ENCODE results near the gene GPR161. TPM values are rescaled to one million over a fixed set of nuclear protein-coding genes. Genes with fewer than 3 reads are reported as not detected.
"Not testable (repeated sequence)": the region's sequence is repeated elsewhere in the genome, so short reads cannot be mapped to it uniquely, and the experiment has no call there.

Gene GPR161
- 10 to 100 TPM in 10 of 12 donors, 1 to 10 TPM in 1, not detected in 1; 9.8 to 17.6 (median 13.0) TPM for polyA plus RNA-seq (ENCODE audit: insufficient read length in 12 of 12)
- long read RNA-seq, donor 1, partial matches to known transcripts: 0 of 1 reads
- long read RNA-seq, donor 1, other reads (novel, unspliced or antisense): 0 of 1 reads
- long read RNA-seq, donor 2, partial matches to known transcripts: 8 of 8 reads
- long read RNA-seq, donor 2, other reads (novel, unspliced or antisense): 0 of 8 reads
- long read RNA-seq, donor 3: 0 reads
- long read RNA-seq, donor 4: 0 reads
- long read RNA-seq, donor 5: 0 reads
- long read RNA-seq, donor 6: 0 reads
- long read RNA-seq, donor 7: 0 reads
- long read RNA-seq, donor 8: 0 reads
- long read RNA-seq, donor 9: 0 reads
- long read RNA-seq, donor 10, partial matches to known transcripts: 0 of 1 reads
- long read RNA-seq, donor 10, other reads (novel, unspliced or antisense): 0 of 1 reads
- long read RNA-seq, donor 11: 0 reads

DNA sequence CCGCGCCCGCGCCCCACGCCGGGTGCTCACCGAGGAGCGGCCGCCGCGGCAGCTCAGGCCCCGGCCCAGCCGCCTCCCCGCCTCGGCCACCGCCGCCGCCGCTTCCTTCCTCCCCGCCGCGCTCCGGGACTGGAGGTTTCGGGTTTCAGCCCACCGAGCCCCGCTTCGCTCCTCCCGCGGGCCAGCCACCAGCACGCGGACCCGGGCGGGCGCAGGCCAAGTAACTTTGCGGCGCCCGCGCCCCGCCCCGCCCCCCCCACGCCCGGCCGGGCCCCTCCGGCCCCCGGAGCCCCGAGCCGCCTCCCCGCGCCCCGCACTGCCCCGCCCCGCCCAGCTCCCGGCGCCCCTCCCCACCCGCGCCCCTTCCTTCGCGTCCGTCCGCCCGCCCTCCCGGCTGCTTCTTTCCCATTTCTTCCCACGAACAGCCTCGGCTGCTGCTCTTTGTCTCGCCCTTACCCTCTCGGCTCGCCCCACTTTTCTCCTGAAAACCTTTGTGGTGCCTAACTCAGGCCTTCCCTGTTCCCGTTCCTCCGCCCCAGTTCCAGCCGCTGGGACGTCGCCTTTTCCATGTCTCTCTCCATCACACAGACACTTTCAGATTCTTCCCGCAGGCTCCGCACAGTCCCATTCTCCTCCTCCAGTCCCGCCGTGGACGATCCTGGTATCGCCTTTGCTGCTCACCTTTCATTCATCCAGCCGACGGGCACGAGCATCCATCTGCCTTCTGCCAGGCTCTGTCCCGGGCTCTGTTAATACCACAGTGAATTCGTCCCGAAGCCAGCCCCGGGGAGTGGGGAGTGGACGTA is at the start of gene GPR161:
Gene GPR161, minus strand, starts transcription at position 222 of the 806 bp plus-strand sequence. CDS start 32,080 bp downstream, outside the sequence.
- peak; percentile 57 for DNase-seq

GRCh38 chr1:168181063-168181720 is 44.5 kb upstream of the GPR161 start:
- DNase-seq: not testable (repeated sequence)

GRCh38 chr1:168180148-168180524 is 43.4 kb upstream of the GPR161 start:
- DNase-seq: no peak

- DNase-seq: peak; percentile 17
These were observed 42.9 kb upstream of the GPR161 start for GRCh38 chr1:168179438-168180147.

DNA sequence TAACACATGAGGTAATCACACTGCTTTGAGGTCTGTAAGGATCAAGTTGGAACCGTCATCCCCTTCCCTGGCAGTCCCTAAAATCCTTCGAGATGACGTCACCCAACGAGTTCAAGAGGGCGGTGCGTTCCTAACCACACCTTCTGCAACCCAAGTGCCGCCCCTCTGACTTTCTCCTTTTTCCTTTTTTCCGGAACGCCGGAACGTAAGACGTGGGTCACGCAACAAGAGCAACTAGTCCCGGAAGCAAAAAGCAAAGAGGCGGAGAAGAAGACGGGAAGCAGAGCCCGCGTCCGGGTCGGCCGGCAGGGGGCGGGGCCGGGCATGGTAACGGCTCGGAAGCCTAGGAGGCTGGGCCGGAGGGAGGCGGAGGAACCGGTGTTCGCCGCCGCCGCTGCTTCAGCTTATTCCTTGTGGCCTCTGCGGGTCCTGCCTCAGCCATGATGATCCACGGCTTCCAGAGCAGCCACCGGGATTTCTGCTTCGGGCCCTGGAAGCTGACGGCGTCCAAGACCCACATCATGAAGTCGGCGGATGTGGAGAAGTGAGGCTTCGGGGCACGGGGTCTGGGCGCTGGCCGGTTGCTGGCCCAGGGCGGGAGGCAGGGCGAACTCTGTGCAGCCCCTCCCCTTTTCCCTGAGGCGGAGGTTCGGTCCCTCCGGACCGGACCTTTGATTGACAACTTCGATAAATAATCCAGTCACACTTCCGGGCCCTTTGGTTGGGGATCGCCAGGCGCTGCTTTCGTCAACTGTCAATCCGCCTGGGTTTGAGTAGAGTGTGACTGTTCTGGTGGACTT is 42.1 kb upstream of the GPR161 start, which contains the start of gene TIPRL:
Gene TIPRL, plus strand, starts transcription at position 325 of the 800 bp plus-strand sequence. Its CDS starts 116 bp downstream, at position 441.
- peak; percentile 97 for DNase-seq

DNA sequence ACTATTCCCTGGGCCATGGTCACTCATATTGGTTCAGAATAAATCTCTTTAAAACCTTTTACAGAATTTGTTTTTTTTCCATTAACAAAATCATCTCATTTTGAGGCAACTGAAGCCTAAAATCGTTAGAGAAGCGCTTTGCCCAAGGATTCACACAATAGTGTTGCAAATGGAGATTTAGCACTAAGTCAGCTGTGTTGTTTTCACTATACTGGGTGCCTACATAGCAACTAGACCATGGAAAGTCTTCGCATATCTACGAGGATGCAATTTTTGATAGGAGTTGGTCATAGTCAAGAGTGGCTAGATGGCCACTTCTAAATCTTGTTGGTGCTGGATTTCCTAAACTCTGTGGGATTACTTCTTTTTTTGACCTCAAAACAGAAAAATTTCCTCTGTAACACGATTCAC is 41.5 kb upstream of the GPR161 start:
- DNase-seq: no peak

DNA sequence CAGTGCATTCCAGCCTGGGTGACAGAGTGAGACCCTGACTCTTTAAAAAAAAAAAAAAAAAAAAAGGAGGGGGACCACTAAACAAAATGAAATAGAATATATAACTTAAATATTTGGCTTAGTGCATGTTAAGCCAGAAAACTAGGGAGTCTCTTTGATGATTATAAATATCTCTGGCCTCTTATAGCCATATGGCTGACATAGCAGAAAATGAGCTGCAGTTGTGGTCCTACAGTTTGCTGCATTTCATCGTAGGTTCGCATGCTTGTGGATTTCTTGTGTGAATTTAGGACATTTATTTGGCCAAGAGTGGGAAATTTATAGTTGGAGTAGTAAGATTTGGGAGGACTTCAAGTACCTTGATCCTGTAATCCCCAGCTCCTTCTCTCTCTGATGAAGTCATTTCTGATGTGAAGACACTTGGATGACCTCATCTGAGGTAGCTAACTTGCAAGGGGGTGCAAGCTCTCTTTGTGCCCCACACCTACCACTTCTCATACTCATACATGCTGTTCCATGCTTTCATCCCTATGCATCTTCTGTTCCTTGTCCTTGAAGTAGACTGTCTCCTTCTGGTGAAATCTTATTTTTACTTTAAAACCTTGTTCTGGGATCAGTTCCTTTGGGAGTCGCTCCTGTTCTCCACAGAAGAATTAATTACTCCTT is 35.7 kb upstream of the GPR161 start:
- DNase-seq: no peak

GRCh38 chr1:168170564-168171508 is 34.1 kb upstream of the GPR161 start:
- no peak for DNase-seq

DNA sequence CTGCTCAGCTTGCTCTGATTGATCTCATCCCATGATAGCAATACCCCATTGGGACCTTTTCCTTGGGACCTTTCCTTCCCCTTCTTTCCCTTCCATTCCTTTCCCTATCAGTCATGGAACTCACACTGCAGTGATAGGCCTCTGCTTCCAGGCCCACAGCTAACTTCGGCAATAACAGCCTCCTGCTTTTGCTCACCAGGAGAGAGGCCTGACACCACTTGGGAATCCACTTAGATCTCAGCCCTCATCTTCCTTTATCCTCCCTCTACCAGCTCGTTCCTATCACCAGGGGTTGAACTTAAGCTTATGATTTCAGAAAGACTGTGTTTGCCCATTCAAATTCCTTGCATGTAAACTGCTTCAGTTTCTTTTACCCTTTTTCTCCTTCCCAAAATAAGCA is 31.1 kb upstream of the GPR161 start:
- no peak for DNase-seq

DNA sequence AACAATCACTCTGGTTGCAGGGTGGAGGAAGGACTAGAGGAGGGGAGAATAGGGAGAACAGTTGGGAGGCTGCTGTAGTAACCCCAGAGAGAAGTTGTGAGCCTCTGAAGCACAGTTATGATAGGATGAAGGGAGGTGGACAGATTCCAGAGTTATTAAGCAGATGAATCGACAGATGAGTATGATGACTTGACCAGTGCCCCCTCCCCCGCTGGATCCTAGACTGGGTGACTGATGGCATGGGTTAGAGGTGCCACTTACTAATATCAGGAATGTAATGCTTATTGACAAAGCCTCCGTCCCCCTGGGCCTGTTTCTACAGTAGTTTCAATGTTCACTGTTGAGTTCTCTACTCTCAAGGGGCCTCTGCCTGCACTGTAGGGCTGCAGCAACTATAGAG is 28.0 kb upstream of the GPR161 start:
- no peak for DNase-seq

DNA sequence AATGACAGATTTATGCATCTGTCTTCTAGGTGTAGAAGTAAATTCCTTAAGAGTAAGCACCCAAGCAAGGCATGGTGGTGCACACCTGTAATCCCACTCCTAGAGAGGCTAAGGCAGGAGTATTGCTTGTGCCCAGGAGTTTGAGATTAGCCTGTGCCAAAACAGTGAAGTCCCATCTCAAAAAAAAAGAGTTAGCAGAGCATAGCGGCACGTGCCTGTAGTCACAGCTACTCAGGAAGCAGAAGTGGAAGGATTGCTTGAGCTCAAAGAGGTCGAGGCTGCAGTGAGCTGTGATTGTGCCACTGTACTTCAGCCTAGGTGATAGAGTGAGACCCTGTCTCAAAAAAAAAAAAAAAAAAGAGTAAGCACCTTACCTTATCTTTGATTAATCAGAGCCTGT is 26.9 kb upstream of the GPR161 start:
- no peak for DNase-seq

- DNase-seq: no peak
These were observed 24.7 kb upstream of the GPR161 start for GRCh38 chr1:168161459-168161858.

- no peak for DNase-seq
These were observed 23.2 kb upstream of the GPR161 start for GRCh38 chr1:168159979-168160378.

DNA sequence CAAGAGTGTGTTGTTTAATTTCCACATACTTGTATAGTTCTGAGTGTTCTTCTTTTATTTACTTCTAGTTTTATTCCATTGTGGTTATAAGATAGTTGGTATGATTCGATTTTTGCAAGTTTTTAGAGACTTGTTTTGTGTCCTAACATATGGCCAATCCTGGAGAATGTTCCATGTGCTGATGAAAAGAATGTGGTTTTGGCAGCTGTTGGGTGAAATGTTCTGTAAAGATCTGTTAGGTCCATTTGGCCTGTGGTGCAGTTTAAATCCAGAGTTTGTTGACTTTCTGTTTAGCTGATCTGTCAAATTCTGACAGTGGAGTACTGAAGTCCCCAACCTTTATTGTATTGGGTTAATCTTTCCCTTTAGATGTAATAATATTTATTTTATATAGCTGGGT is 22.5 kb upstream of the GPR161 start:
- no peak for DNase-seq

GRCh38 chr1:168157638-168158037 is 20.9 kb upstream of the GPR161 start:
- no peak for DNase-seq

GRCh38 chr1:168155910-168156309 is 19.2 kb upstream of the GPR161 start:
- no peak for DNase-seq

DNA sequence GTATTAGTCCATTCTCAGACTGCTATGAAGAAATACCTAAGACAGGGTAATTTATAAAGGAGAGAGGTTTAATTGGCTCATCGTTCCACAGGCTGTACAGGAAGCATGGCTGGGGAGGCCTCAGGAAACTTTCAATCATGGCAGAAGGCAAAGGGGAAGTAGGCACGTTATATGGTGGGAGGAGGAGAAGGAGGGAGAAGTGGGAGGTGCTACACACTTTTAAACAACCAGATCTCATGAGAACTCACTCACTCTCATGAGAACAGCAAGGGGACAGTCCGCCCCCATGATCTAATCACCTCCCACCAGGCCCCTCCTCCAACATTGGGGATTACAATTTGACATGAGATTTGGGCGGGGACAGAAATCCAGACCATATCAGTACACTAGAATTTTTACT is 18.0 kb upstream of the GPR161 start:
- not testable (repeated sequence) for DNase-seq

DNA sequence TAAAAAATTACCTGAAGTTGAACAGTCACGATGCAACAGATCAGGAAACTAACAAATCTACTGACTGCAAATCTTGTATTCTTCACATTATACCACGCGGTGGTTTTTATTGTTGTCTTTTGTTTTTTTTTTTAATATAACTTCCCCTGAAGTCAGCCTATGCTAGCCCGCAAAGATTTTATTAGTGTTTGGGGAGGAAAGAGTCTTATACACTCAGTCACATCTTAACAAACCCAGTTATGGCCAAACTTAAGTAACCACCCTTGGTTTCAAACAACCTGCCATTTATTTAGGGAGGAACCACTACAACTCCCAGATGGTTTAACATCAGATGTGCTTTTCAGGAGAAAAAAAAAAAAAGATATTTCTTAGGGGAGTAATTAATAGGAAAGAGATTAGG is 15.2 kb upstream of the GPR161 start:
- DNase-seq: no peak

- no peak for DNase-seq
These were observed 13.6 kb upstream of the GPR161 start for GRCh38 chr1:168150283-168150682.

Data from muscle of arm (tissue), 14 donors.